Testis (tissue), 3 donors: ENCODE data around the gene TASL. TPM values are rescaled to one million over a fixed set of nuclear protein-coding genes. Genes with fewer than 3 reads are reported as not detected.

ENCODE experiments used
- DNase-seq: peaks from one replicate; pipeline ENCODE4 v3.0.0-alpha.2; 2019
- H3K27ac ChIP-seq, 2 donors: fragments of 200-600 bp; sonication (generic); one replicate each; pipeline ENCODE4 v1.5.1; 2019
- H3K27me3 ChIP-seq: fragments of 200-600 bp; sonication (generic); one replicate; pipeline ENCODE4 v1.5.1; 2019
- H3K36me3 ChIP-seq: fragments of 200-600 bp; sonication (generic); one replicate; pipeline ENCODE4 v1.5.1; 2017; ENCODE audit warnings: low read depth; ENCODE audit errors: missing control alignments
- H3K4me1 ChIP-seq: fragments of 200-600 bp; sonication (generic); one replicate; pipeline ENCODE4 v1.5.1; 2019
- H3K4me3 ChIP-seq, 2 donors: fragments of 200-600 bp; sonication (generic); one replicate each; pipeline ENCODE4 v1.5.1; 2017 to 2019
- H3K9me3 ChIP-seq: fragments of 200-600 bp; sonication (generic); one replicate; pipeline ENCODE4 v1.5.1; 2017
- CTCF ChIP-seq, 3 experiments: fragments of 450-650 bp in 2 of 3; fragments of 200-600 bp in 1 of 3; sonication (generic) in 1 of 3; IDR thresholded peaks; one replicate each; pipeline ENCODE4 v1.5.1; 2016 to 2019; ENCODE audit warnings: antibody characterized with exemption in 3 of 3, mild to moderate bottlenecking in 2 of 3, moderate library complexity in 1 of 3
- POLR2A ChIP-seq: fragments of 450-650 bp; IDR thresholded peaks from one replicate; pipeline ENCODE4 v1.6.1; 2017; ENCODE audit warnings: antibody characterized with exemption, mild to moderate bottlenecking, moderate library complexity
- WGBS, 2 donors: methylation state at CpG; one replicate each; pipeline ENCODE4 v1.1.5; 2018; 5-methylcytosine and 5-hydroxymethylcytosine counted together
- intact Hi-C: fragments of 100-400 bp; cut with DNase I; formaldehyde crosslinking; loops from one replicate; pipeline ENCODE4 v1.15.1; 2023; ENCODE audit warnings: low total_unique reads
- polyA plus RNA-seq: library from polyadenylated mRNA; stranded (reverse); fragments of 350-450 nt; fragmentation: Illumina TruSeq; extraction: RNeasy Lipid Tissue Mini Kit (QIAGEN cat#74804); gene quantifications from one replicate; pipeline ENCODE4 v1.2.3, GENCODE V29; 2014; ENCODE audit warnings: low read depth, low replicate concordance; ENCODE audit not compliant: insufficient read depth
- total RNA-seq, 2 donors: library from RNA; depleted of rRNA; stranded (reverse); fragments of >200 nt; gene quantifications; one replicate each; pipeline ENCODE4 v1.2.3, GENCODE V29; 2016

Gene TASL
- total and polyA plus RNA-seq, 3 donors from 2014 or later = 0.25 to 0.66 TPM; not detected in 1

DNA sequence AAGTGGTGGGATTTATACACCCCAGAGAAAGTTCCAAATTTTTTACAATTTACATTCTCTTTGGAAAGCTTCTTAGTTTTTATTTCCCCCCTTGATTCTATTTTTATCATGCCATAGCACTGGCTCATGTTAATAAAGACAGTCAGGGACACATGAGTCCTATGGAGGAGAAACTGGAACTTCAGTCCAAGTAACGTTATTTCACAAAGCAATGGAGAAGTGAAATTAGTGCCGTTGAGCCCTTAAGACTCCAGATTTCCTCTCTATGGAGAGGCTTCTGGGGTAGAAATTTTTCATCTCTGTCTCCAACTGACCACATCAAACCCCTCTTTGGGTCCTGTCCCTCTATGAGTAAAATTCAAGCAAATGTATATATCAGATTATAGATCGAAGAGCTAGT, 12.8 kb upstream of the TASL start:
- TF ChIP-seq POLR2A = no peak
- no peak for TF ChIP-seq CTCF (IDR thresholded peaks at IDR 0.05)
- WGBS, 2 donors = 85 to 87% methylated on average over 3 of the region's 3 CpGs
- intact Hi-C loops = no loop called here
- Histone ChIP-seq H3K4me1 (no peaks in the 10 kb centered on the region), H3K27me3 (no peaks in the 10 kb centered on the region), H3K36me3 (no peaks in the 10 kb centered on the region), H3K4me3 (no peak overlapping the region), H3K9me3 (no peaks in the 10 kb centered on the region), H3K27ac (no peak overlapping the region)
- no peak for DNase-seq

DNA sequence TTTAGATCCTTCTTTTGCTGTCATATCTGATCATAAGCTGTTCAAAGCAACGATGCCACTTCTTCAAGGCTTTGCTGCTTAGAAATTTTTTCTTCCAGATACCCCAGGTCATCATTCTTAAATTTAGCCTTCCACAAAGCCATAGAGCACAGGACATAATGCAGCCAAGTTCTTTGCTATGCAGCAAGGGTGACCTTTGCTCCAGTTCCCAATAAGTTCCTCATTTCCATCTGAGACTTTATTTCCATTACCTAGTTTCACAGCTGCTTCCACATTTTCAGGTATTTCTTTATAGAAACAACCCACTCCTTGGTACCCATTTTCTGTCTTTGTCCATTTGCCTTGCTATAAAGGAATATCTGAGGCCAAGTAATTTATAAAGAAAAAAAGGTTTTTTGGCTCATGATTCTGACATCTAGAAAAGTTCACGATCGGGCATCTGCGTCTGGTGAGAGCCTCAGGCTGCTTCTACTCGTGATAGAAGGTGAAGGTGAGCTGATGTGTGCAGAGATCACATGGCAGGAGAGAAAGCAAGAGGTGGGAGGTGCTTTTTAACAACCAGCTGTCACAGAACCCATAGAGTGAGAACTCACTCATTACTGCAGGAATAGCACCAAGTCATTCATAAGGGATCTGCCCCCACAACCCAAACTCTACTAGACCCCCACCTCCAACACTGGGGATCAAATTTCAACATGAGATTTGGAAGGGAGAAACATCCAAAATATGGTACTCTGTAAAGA, 11.8 kb upstream of the TASL start:
- Histone ChIP-seq H3K27ac (no peak overlapping the region), H3K9me3 (no peaks in the 10 kb centered on the region), H3K4me3 (no peak overlapping the region), H3K36me3 (no peaks in the 10 kb centered on the region), H3K4me1 (no peaks in the 10 kb centered on the region), H3K27me3 (no peaks in the 10 kb centered on the region)
- TF ChIP-seq CTCF (IDR thresholded peaks at IDR 0.05) (no peak), POLR2A (no peak)
- DNase-seq = no peak
- WGBS, 2 donors = 77 to 81% methylated on average over 5 of the region's 5 CpGs
- intact Hi-C loops = no loop called here

DNA sequence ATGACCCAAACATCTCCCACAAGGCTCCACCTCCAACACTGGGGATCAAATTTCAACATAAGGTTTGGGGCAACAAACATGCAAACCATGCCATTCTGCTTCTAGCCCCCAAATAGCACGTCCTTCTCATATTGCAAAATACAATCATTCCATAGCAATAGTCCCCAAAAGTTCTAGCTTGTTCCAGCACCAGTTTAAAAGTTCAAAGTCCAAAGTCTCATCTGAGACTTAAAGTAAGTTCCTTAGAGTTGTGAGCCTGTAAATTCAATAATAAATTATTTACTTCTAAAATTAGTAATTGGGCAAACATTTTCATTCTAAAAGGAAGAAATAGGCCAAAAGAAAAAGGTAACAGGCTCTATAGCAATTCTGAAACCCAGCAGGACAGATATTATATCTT, 8.9 kb upstream of the TASL start:
- H3K27me3 ChIP-seq = no peaks in the 10 kb centered on the region
- DNase-seq = no peak
- intact Hi-C loops = no loop called here
- no peaks in the 10 kb centered on the region for H3K36me3 ChIP-seq
- WGBS, 2 donors = 65% methylated on average over 1 of the region's 1 CpG; no CpG with 5 or more reads in 1 of the 2 donors
- TF ChIP-seq CTCF (IDR thresholded peaks at IDR 0.05) = no peak
- no peak for TF ChIP-seq POLR2A
- no peaks in the 10 kb centered on the region for H3K4me1 ChIP-seq
- H3K4me3 ChIP-seq = no peak overlapping the region
- H3K27ac ChIP-seq = no peak overlapping the region
- no peaks in the 10 kb centered on the region for H3K9me3 ChIP-seq

DNA sequence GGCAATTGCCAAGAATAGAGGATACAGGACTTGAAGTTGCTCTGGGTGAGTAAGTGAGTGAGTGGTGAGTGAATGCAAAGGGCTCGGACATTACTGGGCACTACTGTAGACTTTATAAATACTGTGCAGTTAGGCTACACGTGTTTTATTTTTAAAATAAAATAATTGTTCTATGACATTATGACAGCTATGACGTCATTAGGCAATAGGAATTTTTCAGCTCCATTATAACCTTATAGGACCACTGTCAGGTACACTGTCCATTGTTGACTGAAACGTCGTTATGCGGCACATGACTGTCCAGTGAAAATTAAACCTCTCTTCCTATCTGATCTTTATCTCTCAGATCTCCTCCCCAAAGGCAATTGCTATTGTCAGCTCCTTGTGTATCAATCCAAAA, 5.1 kb upstream of the TASL start:
- no peaks in the 10 kb centered on the region for H3K27me3 ChIP-seq
- TF ChIP-seq CTCF (IDR thresholded peaks at IDR 0.05) (no peak), POLR2A (no peak)
- H3K9me3 ChIP-seq = no peaks in the 10 kb centered on the region
- DNase-seq = no peak
- H3K27ac ChIP-seq = no peak overlapping the region
- H3K4me1 ChIP-seq = no peaks in the 10 kb centered on the region
- intact Hi-C loops = no loop called here
- no peaks in the 10 kb centered on the region for H3K36me3 ChIP-seq
- H3K4me3 ChIP-seq = no peak overlapping the region
- 86 to 92% methylated on average over 6 of the region's 6 CpGs for WGBS, 2 donors

DNA sequence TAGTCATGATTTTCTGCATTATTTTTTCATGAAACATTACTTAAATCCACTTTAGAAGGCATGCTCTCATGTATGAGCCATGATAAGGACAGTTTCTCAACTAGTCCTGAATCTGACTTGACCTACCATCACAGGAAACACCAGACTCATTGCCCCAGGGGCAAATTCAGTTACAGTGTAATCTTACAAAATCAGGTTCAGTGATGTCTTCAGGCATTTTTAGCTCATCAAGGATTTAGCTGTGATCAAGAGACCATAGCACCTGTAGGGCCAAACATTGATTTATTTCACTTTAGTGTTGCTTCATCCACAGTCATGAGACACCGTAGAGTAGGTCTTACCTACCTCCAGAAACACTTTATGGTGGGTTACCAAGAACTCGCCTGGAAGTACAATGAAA, 3.1 kb upstream of the TASL start:
- 91 to 94% methylated on average over 2 of the region's 2 CpGs for WGBS, 2 donors
- Histone ChIP-seq H3K27ac (no peak overlapping the region), H3K27me3 (no peaks in the 10 kb centered on the region), H3K36me3 (no peaks in the 10 kb centered on the region), H3K4me3 (no peak overlapping the region), H3K4me1 (no peaks in the 10 kb centered on the region), H3K9me3 (no peaks in the 10 kb centered on the region)
- intact Hi-C loops = no loop called here
- DNase-seq = no peak
- TF ChIP-seq CTCF (IDR thresholded peaks at IDR 0.05) (no peak), POLR2A (no peak)
